Thyroid gland (tissue), 4 donors: ENCODE results near the gene CDH24. TPM values are rescaled to one million over a fixed set of nuclear protein-coding genes. Genes with fewer than 3 reads are reported as not detected.
A peak's percentile ranks its signal among the peaks of the same experiment; 100 is the strongest.

Experiments
- DNase-seq, 2 donors: peaks; one replicate each; pipeline ENCODE4 v3.0.0-alpha.2; 2019
- H3K27ac ChIP-seq, 3 donors: fragments of 200-600 bp; sonication (generic); 1 replicate in 2 of 3; 2 replicates in 1 of 3; pipeline ENCODE4 v1.5.1; 2016 to 2019; ENCODE audit warnings: mild to moderate bottlenecking in 1 of 3, moderate library complexity in 1 of 3
- H3K27me3 ChIP-seq: fragments of 200-600 bp; sonication (generic); one replicate; pipeline ENCODE4 v1.5.1; 2019
- H3K36me3 ChIP-seq, 2 donors: fragments of 200-600 bp; sonication (generic); one replicate each; pipeline ENCODE4 v1.5.1; 2016 to 2019
- H3K4me1 ChIP-seq, 2 donors: fragments of 200-600 bp; sonication (generic); one replicate each; pipeline ENCODE4 v1.5.1; 2017 to 2019
- H3K4me3 ChIP-seq, 3 donors: fragments of 200-600 bp; sonication (generic); replicated peaks in 1 of 3; 1 replicate in 2 of 3; 2 replicates in 1 of 3; pipeline ENCODE4 v1.5.1; 2016; ENCODE audit warnings: mild to moderate bottlenecking in 1 of 3
- H3K9me3 ChIP-seq: fragments of 200-600 bp; sonication (generic); one replicate; pipeline ENCODE4 v1.5.1; 2017
- POLR2A ChIP-seq, 2 donors: fragments of 450-650 bp; IDR thresholded peaks; one replicate each; pipeline ENCODE4 v1.6.1; 2017; ENCODE audit warnings: antibody characterized with exemption in 2 of 2, mild to moderate bottlenecking in 2 of 2, moderate library complexity in 1 of 2
- WGBS, 2 donors: methylation state at CpG; one replicate each; pipeline ENCODE4 v1.1.5; 2017; 5-methylcytosine and 5-hydroxymethylcytosine counted together
- intact Hi-C: fragments of 100-400 bp; cut with DNase I; formaldehyde crosslinking; loops from one replicate; pipeline ENCODE4 v1.15.1; 2023
- total RNA-seq, 4 donors: library from RNA; depleted of rRNA; stranded (reverse); fragments of >200 nt; gene quantifications; one replicate each; pipeline ENCODE4 v1.2.3, GENCODE V29; 2016
- TF ChIP-seq, protein P1 (sequence below), 6 experiments: fragments of 200-600 bp in 3 of 6; fragments of 450-650 bp in 3 of 6; sonication (generic) in 3 of 6; IDR thresholded peaks; one replicate each; pipeline ENCODE4 v1.5.1; 2016 to 2019; ENCODE audit warnings: antibody characterized with exemption in 6 of 6, mild to moderate bottlenecking in 2 of 6, inconsistent platforms in 1 of 6, moderate library complexity in 1 of 6

CDH24 gene
- total RNA-seq, 4 donors from 2014 or later: 2.9 to 7.8 (median 5.6) TPM

DNA sequence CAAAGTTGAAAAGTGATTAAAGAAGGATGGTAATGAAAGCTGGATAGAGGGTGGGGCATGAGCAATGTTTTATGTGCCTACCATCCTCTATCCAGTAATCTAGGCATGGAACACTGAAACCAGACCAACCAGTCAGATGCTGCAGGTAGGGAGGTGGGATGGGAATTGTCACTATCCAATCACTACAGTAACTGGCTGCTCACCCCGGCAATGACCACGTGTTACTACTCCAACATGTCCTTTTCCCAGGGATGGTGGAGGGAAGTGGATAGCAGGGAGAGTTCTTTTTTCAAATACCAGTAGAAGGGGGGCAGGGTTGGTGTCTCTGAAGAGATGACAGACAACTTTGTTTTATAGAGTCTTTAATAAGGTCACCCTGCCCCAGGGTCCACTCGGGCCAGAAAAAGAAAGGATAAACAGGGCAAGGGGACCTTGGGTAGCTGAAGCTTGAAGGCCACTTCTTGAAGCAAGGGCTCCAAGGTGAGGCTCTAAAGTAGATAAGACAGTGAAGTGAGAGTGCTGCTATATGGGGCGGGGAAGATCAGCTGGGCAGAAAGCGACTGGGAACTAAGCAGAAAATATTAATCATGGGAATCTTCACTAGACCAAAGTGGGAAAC, 14.7 kb upstream of the CDH24 start:
- no peak overlapping the region for H3K4me3 ChIP-seq
- DNase-seq: peak in 1 of 2 donors; percentile 28
- intact Hi-C loops: no loop called here
- H3K27me3 ChIP-seq: no peaks in the 10 kb centered on the region
- no peak for TF ChIP-seq POLR2A (IDR thresholded peaks at IDR 0.05)
- TF ChIP-seq, protein P1, sequence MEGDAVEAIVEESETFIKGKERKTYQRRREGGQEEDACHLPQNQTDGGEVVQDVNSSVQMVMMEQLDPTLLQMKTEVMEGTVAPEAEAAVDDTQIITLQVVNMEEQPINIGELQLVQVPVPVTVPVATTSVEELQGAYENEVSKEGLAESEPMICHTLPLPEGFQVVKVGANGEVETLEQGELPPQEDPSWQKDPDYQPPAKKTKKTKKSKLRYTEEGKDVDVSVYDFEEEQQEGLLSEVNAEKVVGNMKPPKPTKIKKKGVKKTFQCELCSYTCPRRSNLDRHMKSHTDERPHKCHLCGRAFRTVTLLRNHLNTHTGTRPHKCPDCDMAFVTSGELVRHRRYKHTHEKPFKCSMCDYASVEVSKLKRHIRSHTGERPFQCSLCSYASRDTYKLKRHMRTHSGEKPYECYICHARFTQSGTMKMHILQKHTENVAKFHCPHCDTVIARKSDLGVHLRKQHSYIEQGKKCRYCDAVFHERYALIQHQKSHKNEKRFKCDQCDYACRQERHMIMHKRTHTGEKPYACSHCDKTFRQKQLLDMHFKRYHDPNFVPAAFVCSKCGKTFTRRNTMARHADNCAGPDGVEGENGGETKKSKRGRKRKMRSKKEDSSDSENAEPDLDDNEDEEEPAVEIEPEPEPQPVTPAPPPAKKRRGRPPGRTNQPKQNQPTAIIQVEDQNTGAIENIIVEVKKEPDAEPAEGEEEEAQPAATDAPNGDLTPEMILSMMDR (IDR thresholded peaks at IDR 0.05): no peak
- peaks cover 16 to 20% of the 10 kb centered on the region in 2 donors for H3K4me1 ChIP-seq
- WGBS, 2 donors: 52% methylated on average over 5 of the region's 5 CpGs
- H3K36me3 ChIP-seq: peaks cover 50 to 59% of the 10 kb centered on the region in 2 donors
- H3K9me3 ChIP-seq: no peaks in the 10 kb centered on the region
- H3K27ac ChIP-seq: peak overlapping the region; percentile 66 to 84 (median 69)

DNA sequence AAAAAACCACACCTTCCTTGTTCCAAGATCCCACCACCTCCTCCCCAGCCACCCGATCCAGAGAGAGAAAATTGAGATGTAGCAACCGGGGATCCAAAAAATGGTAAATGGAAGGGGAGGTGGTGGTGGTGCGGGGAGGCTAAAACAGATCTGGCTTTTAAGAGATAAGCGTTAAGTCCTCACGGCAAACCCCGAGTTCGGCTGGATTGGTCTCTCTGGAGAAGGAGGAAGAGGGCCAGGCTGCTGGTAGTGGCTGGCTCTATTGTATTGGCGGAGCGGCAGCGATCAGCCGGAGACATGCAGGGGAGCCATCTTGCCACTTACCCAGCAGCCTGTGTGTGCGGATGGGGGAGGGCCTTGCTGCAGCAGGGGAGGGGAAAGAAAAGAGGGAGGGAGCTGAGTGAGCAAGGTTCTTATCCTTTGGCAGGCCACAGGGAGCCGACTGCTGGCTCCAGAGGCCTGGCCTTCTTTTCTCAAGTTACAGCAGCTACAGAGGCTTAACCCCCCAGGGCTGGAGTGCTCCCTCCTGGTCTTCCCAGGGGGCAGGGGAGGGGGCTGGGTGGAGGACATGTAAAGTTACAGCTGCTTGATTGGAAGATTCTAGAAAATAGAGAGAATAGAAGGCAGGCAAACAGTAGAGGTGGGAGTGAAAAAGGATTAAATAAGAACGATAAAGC, 14.1 kb upstream of the CDH24 start:
- peak; percentile 89 for DNase-seq
- intact Hi-C loops: no loop called here
- 1 to 2% methylated on average over 14 of the region's 14 CpGs for WGBS, 2 donors
- no peaks in the 10 kb centered on the region for H3K9me3 ChIP-seq
- peaks cover 47 to 59% of the 10 kb centered on the region in 2 donors for H3K36me3 ChIP-seq
- peak overlapping the region; percentile 35 to 54 (median 35) for H3K4me3 ChIP-seq
- H3K27me3 ChIP-seq: no peaks in the 10 kb centered on the region
- peak in 1 of 2 donors; percentile 66 for TF ChIP-seq POLR2A (IDR thresholded peaks at IDR 0.05)
- TF ChIP-seq, protein P1 (IDR thresholded peaks at IDR 0.05): no peak
- H3K4me1 ChIP-seq: peaks cover 16 to 20% of the 10 kb centered on the region in 2 donors
- peak overlapping the region; percentile 66 to 84 (median 69) for H3K27ac ChIP-seq

DNA sequence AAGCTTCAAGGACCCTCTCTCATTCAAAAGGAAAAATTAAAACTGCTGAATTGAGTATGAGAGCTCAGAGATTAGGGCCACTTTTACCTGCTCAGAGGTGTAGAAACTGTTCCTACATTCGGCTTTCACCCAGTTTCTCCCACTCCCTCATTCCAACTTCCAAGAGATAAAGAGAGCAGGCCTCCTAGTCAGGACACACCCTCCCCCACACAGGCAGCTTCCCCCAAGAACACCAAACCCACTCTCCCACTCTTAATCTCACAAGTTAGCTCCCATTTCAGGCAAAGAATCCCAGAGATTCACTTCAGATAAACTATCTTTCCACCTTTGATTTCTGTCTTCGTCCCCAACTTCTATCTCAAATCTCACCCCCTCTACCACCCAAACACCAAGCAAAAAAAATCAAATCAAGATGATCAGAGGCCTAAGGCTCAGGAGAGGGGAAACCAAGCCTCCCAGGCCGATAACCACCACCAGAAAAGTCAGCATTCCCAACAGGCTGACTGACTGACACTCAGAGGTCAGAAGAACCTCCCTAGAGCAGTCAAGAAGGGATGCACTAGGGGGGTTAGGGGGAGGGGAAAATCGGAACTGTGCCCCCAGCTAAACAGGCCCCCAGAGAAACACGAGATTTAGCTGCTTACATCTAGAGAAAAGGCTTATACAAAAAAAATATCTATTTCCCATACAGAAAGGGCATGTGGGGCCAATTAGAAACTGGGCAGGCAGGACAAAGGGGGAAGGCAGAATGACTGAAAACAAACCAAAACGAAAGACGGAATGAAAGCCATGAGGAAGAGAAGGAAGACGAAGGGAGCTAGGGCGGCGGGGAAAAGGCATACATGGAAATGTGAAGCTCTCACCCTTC, 13.2 kb upstream of the CDH24 start:
- intact Hi-C loops: no loop called here
- 15% methylated on average over 10 of the region's 10 CpGs for WGBS, 2 donors
- H3K36me3 ChIP-seq: peaks cover 43 to 58% of the 10 kb centered on the region in 2 donors
- no peaks in the 10 kb centered on the region for H3K9me3 ChIP-seq
- H3K27ac ChIP-seq: peak overlapping the region in 2 of 3 donors; percentile 69 to 84
- no peak for DNase-seq
- H3K4me1 ChIP-seq: peaks cover 16 to 20% of the 10 kb centered on the region in 2 donors
- H3K27me3 ChIP-seq: no peaks in the 10 kb centered on the region
- TF ChIP-seq, protein P1 (IDR thresholded peaks at IDR 0.05): no peak
- no peak for TF ChIP-seq POLR2A (IDR thresholded peaks at IDR 0.05)
- peak overlapping the region in 2 of 3 donors; percentile 35 for H3K4me3 ChIP-seq

DNA sequence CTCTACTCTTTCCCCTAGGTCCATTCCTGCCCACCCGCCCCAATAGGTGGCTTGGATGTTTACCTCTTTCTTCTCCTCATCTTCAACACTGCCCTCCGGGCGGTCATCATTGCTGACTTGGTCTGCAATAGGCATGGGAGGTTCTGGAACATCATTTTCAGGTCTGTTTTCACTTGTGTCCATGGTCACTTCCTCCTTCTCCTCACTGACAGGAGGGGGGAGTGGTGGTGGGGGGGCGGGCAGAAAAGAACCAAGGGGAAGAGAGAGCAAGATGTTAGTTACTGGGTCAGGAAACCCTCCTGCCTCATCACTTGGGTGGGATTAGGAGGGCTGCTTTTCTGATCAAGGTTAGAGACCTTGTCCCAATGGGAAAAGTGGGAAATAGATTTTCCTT, 12.1 kb upstream of the CDH24 start:
- Histone ChIP-seq H3K27ac (no peak overlapping the region), H3K27me3 (no peaks in the 10 kb centered on the region), H3K36me3 (peaks cover 48 to 54% of the 10 kb centered on the region in 2 donors), H3K9me3 (no peaks in the 10 kb centered on the region), H3K4me1 (peaks cover 16 to 20% of the 10 kb centered on the region in 2 donors), H3K4me3 (no peak overlapping the region)
- no peak for DNase-seq
- WGBS, 2 donors: 87 to 93% methylated on average over 4 of the region's 4 CpGs
- intact Hi-C loops: loop anchor here (5.0 kb wide), 1 partner anchor 43 kb away; no protein-coding TSS in a partner anchor
- TF ChIP-seq, protein P1 (IDR thresholded peaks at IDR 0.05): no peak
